ENCODE results near the gene ATP10B.

ATP10B gene

DNA sequence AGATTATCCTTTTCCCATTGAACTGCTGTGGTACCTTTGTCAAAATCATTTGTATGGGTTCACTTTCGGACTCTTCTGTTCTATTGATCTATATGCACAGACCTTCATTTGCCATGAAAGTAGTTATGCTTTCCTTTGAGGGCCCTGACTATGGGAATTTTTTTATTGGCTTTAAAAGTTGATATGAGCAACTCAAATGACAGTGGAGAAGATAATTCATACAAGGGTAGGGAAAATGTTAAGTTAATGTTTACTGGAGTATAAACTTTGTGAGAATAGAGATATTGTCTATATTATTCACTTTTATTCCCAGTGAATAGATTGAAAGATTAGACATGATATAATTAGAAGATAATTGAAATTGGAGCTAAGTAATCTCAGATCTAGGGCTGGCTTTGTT is 94.8 kb downstream of the ATP10B start:
- 0% methylated on average over 1 of the region's 1 CpG for WGBS
- no peak overlapping the region for H2BK12ac ChIP-seq (ENCODE audit: low read length in 2 of 2)
- no peak overlapping the region for H2BK120ac ChIP-seq (ENCODE audit: low read depth, low read length)
- H3K14ac ChIP-seq (ENCODE audit: low read length in 2 of 2), result no peak overlapping the region
- no peak overlapping the region for H3K23ac ChIP-seq (ENCODE audit: low read length in 2 of 2)
- H3K27me3 ChIP-seq (ENCODE audit: control insufficient read depth in 1 of 2, insufficient read depth in 1 of 2, low read length in 2 of 2), result no peaks in the 10 kb centered on the region
- no peak overlapping the region for H3K4me3 ChIP-seq (ENCODE audit: insufficient read depth in 1 of 2, low read depth in 1 of 2, low read length in 2 of 2)
- H3K9ac ChIP-seq (ENCODE audit: low read length), result no peak overlapping the region
- no peaks in the 10 kb centered on the region for H3K79me1 ChIP-seq (replicated peaks; ENCODE audit: low read length, poor library complexity, severe bottlenecking)
- H4K8ac ChIP-seq (ENCODE audit: low read length), result no peak overlapping the region
- no peak overlapping the region for H4K91ac ChIP-seq (ENCODE audit: low read length)
- H2BK5ac ChIP-seq (ENCODE audit: low read depth, low read length, poor library complexity, severe bottlenecking), result no peak overlapping the region
- no peak overlapping the region for H3K18ac ChIP-seq (ENCODE audit: low read depth in 1 of 2, low read length in 2 of 2)
- peaks cover 6% of the 10 kb centered on the region for H3K9me3 ChIP-seq (ENCODE audit: control insufficient read depth, low read length)
- H2BK15ac ChIP-seq (ENCODE audit: low read depth, poor library complexity, severe bottlenecking), result no peak overlapping the region
- no peak overlapping the region for H3K4me2 ChIP-seq (ENCODE audit: low read length, poor library complexity, severe bottlenecking)
- no peaks in the 10 kb centered on the region for H3K36me3 ChIP-seq (ENCODE audit: control insufficient read depth in 1 of 2, insufficient read depth in 2 of 2, low read depth in 1 of 2, low read length in 2 of 2)
- H3K4ac ChIP-seq (ENCODE audit: low read depth in 1 of 2, low read length in 2 of 2), result no peak overlapping the region
- no peaks in the 10 kb centered on the region for H3K4me1 ChIP-seq (ENCODE audit: control insufficient read depth, insufficient read depth, low read depth, low read length)
- no peak overlapping the region for H3K27ac ChIP-seq (ENCODE audit: low read length, poor library complexity, severe bottlenecking)
- no peak for DNase-seq
- H2AK5ac ChIP-seq (ENCODE audit: low read length, severe bottlenecking), result no peak overlapping the region
- H2AFZ ChIP-seq (ENCODE audit: low read depth, low read length), result no peak overlapping the region

DNA sequence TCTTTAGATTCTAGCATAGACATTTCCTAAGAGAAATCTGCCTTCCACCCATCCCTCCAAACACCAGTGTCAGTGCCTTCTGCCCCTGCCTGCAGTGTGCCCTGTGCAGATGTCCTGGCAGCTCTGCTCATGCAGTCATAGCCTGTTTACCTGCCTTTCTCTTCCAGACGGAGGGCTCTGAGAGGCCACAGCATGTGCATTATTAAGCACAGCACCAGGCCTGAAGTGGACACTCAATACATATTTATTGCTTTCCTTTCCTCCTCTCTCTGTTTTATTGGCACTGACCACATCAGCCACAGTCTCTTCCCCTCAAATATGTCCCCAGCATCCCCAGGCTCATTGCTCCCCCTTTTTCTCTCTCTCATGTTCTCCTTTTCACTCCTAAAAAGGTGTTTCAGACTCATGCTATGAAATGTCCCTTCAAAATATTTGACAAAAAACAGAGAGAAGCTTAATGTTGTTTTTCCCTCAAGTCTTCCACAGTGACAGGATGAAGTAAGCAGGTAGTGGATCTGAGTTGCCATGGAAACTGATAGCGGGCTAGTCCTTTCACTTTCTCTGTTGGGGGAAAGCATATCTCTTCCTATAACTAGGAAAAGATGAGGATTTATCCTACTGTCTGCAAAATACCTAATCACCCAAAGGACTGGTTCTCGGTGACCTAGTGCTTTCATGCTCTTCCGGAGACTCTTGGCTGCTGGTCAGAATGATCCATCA is 100.9 kb downstream of the ATP10B start:
- no peak overlapping the region for H3K9ac ChIP-seq (ENCODE audit: low read length)
- no peak overlapping the region for H4K91ac ChIP-seq (ENCODE audit: low read length)
- H3K36me3 ChIP-seq (ENCODE audit: control insufficient read depth in 1 of 2, insufficient read depth in 2 of 2, low read depth in 1 of 2, low read length in 2 of 2), result no peaks in the 10 kb centered on the region
- H4K8ac ChIP-seq (ENCODE audit: low read length), result no peak overlapping the region
- H3K27ac ChIP-seq (ENCODE audit: low read length, poor library complexity, severe bottlenecking), result no peak overlapping the region
- no peak overlapping the region for H2BK12ac ChIP-seq (ENCODE audit: low read length in 2 of 2)
- no peak overlapping the region for H3K4me2 ChIP-seq (ENCODE audit: low read length, poor library complexity, severe bottlenecking)
- no peaks in the 10 kb centered on the region for H3K79me1 ChIP-seq (replicated peaks; ENCODE audit: low read length, poor library complexity, severe bottlenecking)
- no peak overlapping the region for H2BK15ac ChIP-seq (ENCODE audit: low read depth, poor library complexity, severe bottlenecking)
- H3K4me1 ChIP-seq (ENCODE audit: control insufficient read depth, insufficient read depth, low read depth, low read length), result no peaks in the 10 kb centered on the region
- H3K14ac ChIP-seq (ENCODE audit: low read length in 2 of 2), result no peak overlapping the region
- no peak overlapping the region for H3K18ac ChIP-seq (ENCODE audit: low read depth in 1 of 2, low read length in 2 of 2)
- no peak overlapping the region for H2AFZ ChIP-seq (ENCODE audit: low read depth, low read length)
- H2BK120ac ChIP-seq (ENCODE audit: low read depth, low read length), result no peak overlapping the region
- H2AK5ac ChIP-seq (ENCODE audit: low read length, severe bottlenecking), result no peak overlapping the region
- H3K23ac ChIP-seq (ENCODE audit: low read length in 2 of 2), result no peak overlapping the region
- no peaks in the 10 kb centered on the region for H3K27me3 ChIP-seq (ENCODE audit: control insufficient read depth in 1 of 2, insufficient read depth in 1 of 2, low read length in 2 of 2)
- peaks cover under 1% of the 10 kb centered on the region for H3K9me3 ChIP-seq (ENCODE audit: control insufficient read depth, low read length)
- no peak overlapping the region for H3K4me3 ChIP-seq (ENCODE audit: insufficient read depth in 1 of 2, low read depth in 1 of 2, low read length in 2 of 2)
- WGBS, result 79% methylated on average over 4 of the region's 4 CpGs
- no peak overlapping the region for H2BK5ac ChIP-seq (ENCODE audit: low read depth, low read length, poor library complexity, severe bottlenecking)
- DNase-seq, result no peak
- H3K4ac ChIP-seq (ENCODE audit: low read depth in 1 of 2, low read length in 2 of 2), result no peak overlapping the region

DNA sequence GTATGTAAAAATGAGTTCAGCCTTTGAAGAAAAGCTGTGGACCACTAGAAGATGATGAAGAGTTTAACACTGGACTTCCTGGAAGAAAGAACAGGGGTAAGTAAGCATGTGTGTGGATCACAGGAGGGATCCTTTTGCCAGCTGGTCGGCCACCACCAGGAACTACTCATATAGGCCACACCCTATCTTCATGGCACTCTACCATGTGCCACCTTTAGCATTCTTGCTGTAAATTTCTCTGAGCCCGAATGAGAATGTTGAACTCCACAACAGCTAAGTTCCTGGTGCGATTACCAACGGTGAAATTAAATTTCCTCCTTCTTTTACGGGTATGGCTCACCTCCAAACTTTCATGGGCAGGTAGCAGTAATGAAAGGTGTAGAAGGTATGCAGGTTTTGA is 102.3 kb downstream of the ATP10B start:
- H3K4me1 ChIP-seq (ENCODE audit: control insufficient read depth, insufficient read depth, low read depth, low read length), result no peaks in the 10 kb centered on the region
- H4K8ac ChIP-seq (ENCODE audit: low read length), result no peak overlapping the region
- H3K27me3 ChIP-seq (ENCODE audit: control insufficient read depth in 1 of 2, insufficient read depth in 1 of 2, low read length in 2 of 2), result no peaks in the 10 kb centered on the region
- no peak overlapping the region for H4K91ac ChIP-seq (ENCODE audit: low read length)
- no peak overlapping the region for H2BK12ac ChIP-seq (ENCODE audit: low read length in 2 of 2)
- no peak overlapping the region for H2BK15ac ChIP-seq (ENCODE audit: low read depth, poor library complexity, severe bottlenecking)
- no peak overlapping the region for H2AFZ ChIP-seq (ENCODE audit: low read depth, low read length)
- H3K79me1 ChIP-seq (replicated peaks; ENCODE audit: low read length, poor library complexity, severe bottlenecking), result no peaks in the 10 kb centered on the region
- H3K4me3 ChIP-seq (ENCODE audit: insufficient read depth in 1 of 2, low read depth in 1 of 2, low read length in 2 of 2), result no peak overlapping the region
- H2BK5ac ChIP-seq (ENCODE audit: low read depth, low read length, poor library complexity, severe bottlenecking), result no peak overlapping the region
- no peaks in the 10 kb centered on the region for H3K36me3 ChIP-seq (ENCODE audit: control insufficient read depth in 1 of 2, insufficient read depth in 2 of 2, low read depth in 1 of 2, low read length in 2 of 2)
- no peak for DNase-seq
- no peaks in the 10 kb centered on the region for H3K9me3 ChIP-seq (ENCODE audit: control insufficient read depth, low read length)
- no peak overlapping the region for H3K9ac ChIP-seq (ENCODE audit: low read length)
- no peak overlapping the region for H3K14ac ChIP-seq (ENCODE audit: low read length in 2 of 2)
- H3K27ac ChIP-seq (ENCODE audit: low read length, poor library complexity, severe bottlenecking), result no peak overlapping the region
- H3K18ac ChIP-seq (ENCODE audit: low read depth in 1 of 2, low read length in 2 of 2), result no peak overlapping the region
- H2BK120ac ChIP-seq (ENCODE audit: low read depth, low read length), result no peak overlapping the region
- H3K4me2 ChIP-seq (ENCODE audit: low read length, poor library complexity, severe bottlenecking), result no peak overlapping the region
- no peak overlapping the region for H3K23ac ChIP-seq (ENCODE audit: low read length in 2 of 2)
- H2AK5ac ChIP-seq (ENCODE audit: low read length, severe bottlenecking), result no peak overlapping the region
- H3K4ac ChIP-seq (ENCODE audit: low read depth in 1 of 2, low read length in 2 of 2), result no peak overlapping the region
- WGBS, result 75% methylated on average over 5 of the region's 5 CpGs

DNA sequence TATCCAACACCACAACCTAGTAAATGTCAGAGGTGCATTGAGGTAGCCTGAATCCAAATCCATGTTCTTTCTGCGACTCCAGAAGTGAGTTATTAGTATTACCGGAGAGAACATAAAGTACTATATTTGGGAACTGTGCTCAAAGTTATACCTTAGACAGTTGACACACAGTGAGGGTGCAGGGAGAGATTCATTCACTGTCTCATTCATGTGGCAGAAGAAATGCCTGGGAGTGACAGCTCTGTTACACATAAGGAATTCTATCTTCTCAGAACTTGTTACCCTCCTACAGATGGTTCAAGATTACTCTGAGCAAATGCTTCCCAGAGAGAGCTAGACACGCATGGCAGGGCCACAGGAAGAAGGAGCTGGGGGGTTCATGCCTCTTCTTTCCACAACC is 103.0 kb downstream of the ATP10B start:
- no peak overlapping the region for H2AK5ac ChIP-seq (ENCODE audit: low read length, severe bottlenecking)
- H3K4ac ChIP-seq (ENCODE audit: low read depth in 1 of 2, low read length in 2 of 2), result no peak overlapping the region
- no peak overlapping the region for H2AFZ ChIP-seq (ENCODE audit: low read depth, low read length)
- no peaks in the 10 kb centered on the region for H3K27me3 ChIP-seq (ENCODE audit: control insufficient read depth in 1 of 2, insufficient read depth in 1 of 2, low read length in 2 of 2)
- no peaks in the 10 kb centered on the region for H3K9me3 ChIP-seq (ENCODE audit: control insufficient read depth, low read length)
- H3K4me2 ChIP-seq (ENCODE audit: low read length, poor library complexity, severe bottlenecking), result no peak overlapping the region
- no peak overlapping the region for H3K18ac ChIP-seq (ENCODE audit: low read depth in 1 of 2, low read length in 2 of 2)
- no peak overlapping the region for H4K91ac ChIP-seq (ENCODE audit: low read length)
- H3K4me3 ChIP-seq (ENCODE audit: insufficient read depth in 1 of 2, low read depth in 1 of 2, low read length in 2 of 2), result no peak overlapping the region
- no peak overlapping the region for H3K14ac ChIP-seq (ENCODE audit: low read length in 2 of 2)
- no peak overlapping the region for H3K23ac ChIP-seq (ENCODE audit: low read length in 2 of 2)
- H2BK5ac ChIP-seq (ENCODE audit: low read depth, low read length, poor library complexity, severe bottlenecking), result no peak overlapping the region
- WGBS, result 74% methylated on average over 3 of the region's 3 CpGs
- no peak for DNase-seq
- H2BK15ac ChIP-seq (ENCODE audit: low read depth, poor library complexity, severe bottlenecking), result no peak overlapping the region
- no peak overlapping the region for H4K8ac ChIP-seq (ENCODE audit: low read length)
- H3K4me1 ChIP-seq (ENCODE audit: control insufficient read depth, insufficient read depth, low read depth, low read length), result no peaks in the 10 kb centered on the region
- H3K27ac ChIP-seq (ENCODE audit: low read length, poor library complexity, severe bottlenecking), result no peak overlapping the region
- no peaks in the 10 kb centered on the region for H3K79me1 ChIP-seq (replicated peaks; ENCODE audit: low read length, poor library complexity, severe bottlenecking)
- no peak overlapping the region for H3K9ac ChIP-seq (ENCODE audit: low read length)
- no peak overlapping the region for H2BK120ac ChIP-seq (ENCODE audit: low read depth, low read length)
- H3K36me3 ChIP-seq (ENCODE audit: control insufficient read depth in 1 of 2, insufficient read depth in 2 of 2, low read depth in 1 of 2, low read length in 2 of 2), result no peaks in the 10 kb centered on the region
- H2BK12ac ChIP-seq (ENCODE audit: low read length in 2 of 2), result no peak overlapping the region

Measured in mesenchymal stem cell (in vitro differentiated cells and primary cell).